ENCODE results near the gene ELFN1.

Gene ELFN1

DNA sequence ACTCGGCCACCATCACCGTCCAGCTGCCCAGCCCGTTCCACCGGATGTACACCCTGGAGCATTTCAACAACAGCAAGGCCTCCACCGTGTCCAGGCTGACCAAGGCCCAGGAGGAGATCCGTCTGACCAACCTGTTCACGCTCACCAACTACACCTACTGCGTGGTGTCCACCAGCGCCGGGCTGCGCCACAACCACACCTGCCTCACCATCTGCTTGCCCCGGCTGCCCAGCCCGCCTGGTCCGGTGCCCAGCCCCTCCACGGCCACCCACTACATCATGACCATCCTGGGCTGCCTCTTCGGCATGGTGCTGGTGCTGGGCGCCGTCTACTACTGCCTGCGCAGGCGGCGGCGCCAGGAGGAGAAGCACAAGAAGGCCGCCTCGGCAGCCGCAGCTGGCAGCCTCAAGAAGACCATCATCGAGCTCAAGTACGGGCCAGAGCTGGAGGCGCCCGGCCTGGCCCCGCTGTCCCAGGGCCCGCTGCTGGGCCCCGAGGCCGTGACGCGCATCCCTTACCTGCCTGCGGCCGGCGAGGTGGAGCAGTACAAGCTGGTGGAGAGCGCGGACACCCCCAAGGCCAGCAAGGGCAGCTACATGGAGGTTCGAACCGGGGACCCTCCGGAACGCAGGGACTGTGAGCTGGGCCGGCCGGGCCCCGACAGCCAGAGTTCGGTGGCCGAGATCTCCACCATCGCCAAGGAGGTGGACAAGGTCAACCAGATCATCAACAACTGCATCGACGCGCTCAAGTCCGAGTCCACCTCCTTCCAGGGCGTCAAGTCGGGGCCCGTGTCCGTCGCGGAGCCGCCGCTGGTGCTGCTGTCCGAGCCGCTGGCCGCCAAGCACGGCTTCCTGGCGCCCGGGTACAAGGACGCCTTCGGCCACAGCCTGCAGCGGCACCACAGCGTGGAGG, 75.8 kb downstream of the ELFN1 start:
- DNase-seq = no peak

GRCh38 chr7:1746491-1746975, 76.5 kb downstream of the ELFN1 start:
- DNase-seq = no peak

DNA sequence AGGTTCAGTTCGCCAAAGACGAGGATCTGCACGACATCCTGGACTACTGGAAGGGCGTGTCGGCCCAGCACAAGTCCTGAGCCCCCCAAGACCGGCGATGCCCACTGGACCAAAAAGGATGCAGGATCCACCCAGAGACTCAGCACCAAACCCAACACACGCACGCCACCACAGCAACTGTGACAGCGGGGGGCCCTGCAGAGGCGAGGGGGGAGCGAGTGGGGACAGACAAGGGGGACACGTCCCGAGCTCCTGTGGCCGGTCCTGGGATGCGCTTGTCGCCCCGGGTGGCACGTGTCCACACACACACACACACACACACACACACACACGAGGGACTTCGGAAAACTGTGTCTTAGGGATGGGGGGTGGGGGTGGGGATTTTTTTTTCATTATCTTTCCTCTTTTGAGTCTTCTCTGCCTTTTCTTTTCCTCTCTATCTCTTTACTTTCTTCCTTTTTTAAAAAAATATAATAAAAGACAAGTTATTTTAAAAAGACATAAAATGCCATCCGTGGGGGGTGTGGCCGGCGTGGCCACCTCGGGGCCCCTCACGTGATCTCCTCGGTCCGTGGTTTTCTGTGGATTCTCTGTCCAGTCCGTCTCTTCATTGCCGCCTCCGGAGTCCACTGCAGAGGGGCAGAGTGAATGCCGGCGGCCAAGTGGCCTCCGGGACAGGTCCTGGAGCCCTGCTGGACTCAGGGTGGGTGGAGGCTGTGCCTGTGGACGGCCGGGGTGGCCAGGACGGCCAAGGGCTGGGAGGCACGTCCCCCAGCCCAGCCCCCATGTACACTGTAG, 77.1 kb downstream of the ELFN1 start:
- DNase-seq = no peak

DNA sequence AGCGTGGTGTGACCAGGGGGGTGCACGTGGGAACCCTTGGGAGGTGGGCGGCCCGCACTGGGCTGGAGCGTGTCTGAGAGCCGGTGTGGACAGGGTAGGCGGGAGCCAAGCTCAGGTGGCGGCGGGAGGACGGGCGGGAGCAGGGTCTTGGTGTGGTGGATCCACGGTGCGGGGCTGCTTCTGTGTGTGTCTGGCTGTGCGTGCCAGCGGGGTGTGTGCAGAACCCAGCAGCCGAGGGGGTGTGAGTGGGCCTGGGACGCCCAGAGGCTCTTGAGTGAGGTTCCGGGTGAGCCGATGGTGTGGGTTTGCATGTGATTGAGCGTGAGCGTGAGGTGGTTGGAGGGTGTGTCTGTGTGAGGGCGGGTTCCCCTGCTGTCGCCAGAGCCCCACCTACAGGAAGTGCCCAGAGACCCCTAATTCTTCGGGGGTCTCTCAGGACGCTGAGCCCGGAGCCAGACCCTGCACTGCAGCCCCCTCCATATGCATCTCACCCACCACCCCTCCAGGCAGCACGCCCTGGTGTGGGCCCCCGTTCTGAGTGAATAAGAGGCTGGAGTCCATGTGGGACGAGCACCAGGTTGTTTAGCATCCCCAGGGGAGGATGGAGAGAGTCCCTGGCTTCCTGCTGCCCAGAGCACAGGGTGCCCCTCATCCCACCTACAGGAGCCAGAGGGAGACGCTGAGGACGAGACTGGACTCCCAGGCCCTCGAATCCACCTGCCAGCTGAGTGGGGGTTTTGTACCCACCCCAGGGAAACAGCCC, 78.2 kb downstream of the ELFN1 start:
- no peak for DNase-seq

GRCh38 chr7:1748839-1749173, 78.7 kb downstream of the ELFN1 start:
- DNase-seq = no peak

DNA sequence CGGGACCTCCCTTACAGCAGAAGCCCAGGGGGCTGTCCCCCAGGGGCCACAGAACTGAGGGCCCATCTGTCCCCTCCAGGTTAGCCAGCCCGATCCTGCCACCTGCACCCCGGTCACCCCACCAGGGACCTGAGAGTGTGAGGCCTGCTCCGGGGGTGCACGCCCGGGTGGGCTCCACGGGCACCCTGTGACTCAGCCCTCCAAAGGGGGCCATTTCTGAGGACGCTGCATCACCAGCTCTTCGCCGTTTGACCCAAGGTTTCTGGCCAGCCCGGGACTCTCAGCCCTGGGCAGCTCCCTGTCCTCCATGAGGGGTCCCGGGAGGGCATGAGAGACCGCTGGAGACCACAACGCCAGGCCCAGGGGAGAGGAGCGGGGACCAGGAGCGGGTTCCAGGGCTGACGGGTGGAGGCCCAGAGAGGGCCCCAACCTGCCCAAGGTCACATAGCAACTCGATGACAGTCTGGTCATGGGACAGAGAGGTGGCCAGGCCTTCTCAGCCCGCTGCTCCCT, 79.3 kb downstream of the ELFN1 start:
- DNase-seq = no peak

- no peak for DNase-seq
Observed at GRCh38 chr7:1749864-1750466, 79.9 kb downstream of the ELFN1 start.

DNA sequence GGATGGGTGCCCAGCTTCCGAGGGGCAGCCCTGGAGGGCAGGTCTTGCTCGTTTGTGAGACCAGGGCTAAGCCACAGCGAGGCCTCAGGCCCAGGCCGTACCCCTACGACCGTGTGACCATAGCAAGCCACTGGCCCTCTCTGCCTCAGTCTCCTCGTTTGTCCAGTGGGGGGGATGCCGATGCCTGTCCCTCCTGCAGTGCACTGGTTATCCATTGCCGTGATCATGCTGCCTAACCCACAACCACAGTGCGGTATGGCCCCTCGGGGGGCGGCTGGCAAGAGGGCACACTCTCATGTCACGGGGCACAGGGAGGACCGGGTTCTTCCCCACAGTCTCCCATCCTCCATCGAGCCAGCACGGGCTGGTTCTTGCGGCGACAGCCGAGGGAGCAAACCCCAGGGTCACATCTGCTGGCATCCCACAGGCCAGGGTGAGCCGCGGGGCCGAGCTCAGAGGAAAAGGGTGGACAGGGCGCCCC, 80.5 kb downstream of the ELFN1 start:
- no peak for DNase-seq

GRCh38 chr7:1752111-1752510, 82.0 kb downstream of the ELFN1 start:
- no peak for DNase-seq

GRCh38 chr7:1752771-1753563, 82.9 kb downstream of the ELFN1 start:
- no peak for DNase-seq

DNA sequence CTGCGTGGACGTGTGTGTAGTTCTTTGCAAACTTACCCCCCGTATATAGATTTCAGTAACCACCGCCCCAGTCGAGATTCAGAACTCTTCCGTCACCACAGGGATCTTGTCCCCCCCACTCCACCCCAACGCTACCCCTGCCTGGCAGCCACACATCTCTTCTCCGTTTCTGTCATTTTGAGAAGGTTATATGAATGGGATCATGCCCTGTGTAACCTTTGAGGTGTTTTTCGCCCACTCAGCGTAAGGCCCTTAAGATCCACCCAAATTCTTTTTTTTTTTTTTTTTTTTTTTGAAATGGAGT, 83.4 kb downstream of the ELFN1 start:
- DNase-seq = no peak

GRCh38 chr7:1754345-1754908, 84.3 kb downstream of the ELFN1 start:
- no peak for DNase-seq

DNA sequence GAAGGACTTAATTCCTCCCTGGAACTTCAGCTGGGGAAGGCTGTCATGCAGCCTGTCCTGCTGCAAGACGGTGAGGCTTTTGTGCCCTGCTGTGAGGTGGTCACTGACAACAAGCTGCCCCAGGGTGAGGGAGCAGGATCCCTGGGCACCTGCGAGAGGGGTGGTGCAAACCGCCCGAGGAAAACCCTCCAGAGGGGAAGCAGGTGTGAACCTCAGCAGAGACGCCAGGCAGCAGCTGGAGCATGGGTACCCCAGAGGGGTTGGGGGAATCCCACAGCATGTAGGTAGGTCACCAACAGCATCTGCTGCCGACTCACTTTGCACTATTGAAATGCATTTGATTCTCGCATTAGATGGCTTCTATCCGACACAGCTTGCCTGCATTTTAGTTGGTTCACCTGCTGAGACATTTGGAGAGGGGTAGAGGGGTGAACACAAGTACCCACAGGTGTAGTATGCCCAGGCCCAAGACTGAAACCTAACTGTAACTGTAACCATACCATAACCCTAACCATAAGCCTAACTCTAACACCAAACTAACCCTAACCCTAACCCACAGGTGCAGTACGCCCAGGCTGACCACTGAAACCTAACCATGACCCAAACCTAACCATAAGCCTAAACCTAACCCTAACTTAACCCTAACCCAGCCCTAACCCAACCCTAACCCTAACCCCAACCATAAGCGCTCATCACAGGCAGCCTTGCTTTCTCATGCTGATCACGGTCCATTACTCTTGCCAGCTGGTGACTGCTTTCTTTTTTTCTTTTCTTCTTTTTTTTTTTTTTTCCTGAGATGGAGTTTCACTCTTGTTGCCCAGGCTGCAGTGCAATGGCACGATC, 85.9 kb downstream of the ELFN1 start:
- no peak for DNase-seq

DNA sequence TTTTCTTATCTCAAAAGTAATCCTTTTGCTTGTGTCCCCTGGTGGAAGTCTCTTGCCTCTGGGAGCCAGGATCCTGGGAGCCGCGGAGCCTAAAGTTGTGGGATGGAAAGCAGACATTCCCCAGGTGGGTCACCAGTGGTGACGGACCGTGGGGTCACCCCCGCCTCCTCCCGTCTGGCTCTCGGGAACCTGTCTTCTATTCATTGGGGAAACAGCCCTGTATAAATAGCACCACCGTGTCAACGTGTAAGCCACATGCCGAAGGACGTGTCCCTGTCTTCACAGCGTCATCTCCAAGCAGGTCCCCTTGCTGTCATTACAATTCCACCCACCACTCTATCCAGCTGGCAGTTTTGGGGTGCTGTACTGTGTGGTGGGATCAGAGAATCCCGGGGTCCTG, 87.5 kb downstream of the ELFN1 start:
- DNase-seq = no peak

GRCh38 chr7:1758028-1758858, 88.2 kb downstream of the ELFN1 start:
- DNase-seq = no peak

GRCh38 chr7:1758859-1759521, 88.9 kb downstream of the ELFN1 start:
- DNase-seq = no peak

DNA sequence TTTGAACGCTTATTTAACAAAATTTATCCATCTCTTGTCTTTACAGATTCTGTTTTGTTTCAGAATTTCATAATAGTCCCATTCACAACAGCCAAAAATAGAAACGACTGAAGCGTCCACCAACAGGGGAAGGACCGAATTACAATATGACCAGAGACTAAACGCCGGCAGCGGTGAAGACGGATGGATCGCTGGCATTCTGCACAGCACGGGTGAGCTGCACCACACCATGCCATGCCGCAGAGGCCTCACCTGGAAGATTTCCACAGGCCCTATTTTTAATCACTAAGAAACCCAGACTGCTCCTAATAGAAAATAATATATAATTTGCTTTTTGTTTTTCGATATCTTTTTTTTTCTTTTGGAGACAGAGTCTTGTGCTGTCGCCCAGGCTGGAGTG, 91.0 kb downstream of the ELFN1 start:
- no peak for DNase-seq

DNA sequence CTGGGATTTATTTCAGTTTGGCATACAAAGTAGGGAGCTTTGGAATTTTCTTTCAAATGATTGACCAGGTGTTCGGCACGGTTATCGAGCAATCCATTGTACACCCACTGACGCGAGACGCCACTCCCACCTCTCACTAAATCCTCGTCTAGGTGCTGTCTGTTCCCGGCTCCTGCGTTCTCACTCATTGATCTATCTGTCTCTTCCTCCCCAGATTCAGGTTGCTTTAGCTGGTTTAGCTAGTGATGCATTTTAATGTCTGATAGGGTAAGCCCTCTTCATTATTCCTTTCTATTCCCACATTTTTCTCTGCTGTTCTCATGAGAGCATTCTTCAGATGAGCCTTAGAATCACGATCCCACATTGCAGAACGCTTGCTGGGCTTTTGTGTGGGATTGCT, 91.7 kb downstream of the ELFN1 start:
- no peak for DNase-seq

Data from NCI-H1092 (cell line).